ENCODE results near the gene OSBP2.

GRCh38 chr22:30763815-30764673, 69.4 kb downstream of the OSBP2 start:
- peak; percentile 43 to 72 (median 57) for TF ChIP-seq CTCF (IDR thresholded peaks at IDR 0.05)
- no peak for TF ChIP-seq POLR2AphosphoS5 (IDR thresholded peaks at IDR 0.05)
- no peak for TF ChIP-seq POLR2A (IDR thresholded peaks at IDR 0.05)
